GM19395 (cell line): ENCODE data around the gene DCAF12.
"Not testable (repeated sequence)": the region's sequence is repeated elsewhere in the genome, so short reads cannot be mapped to it uniquely, and the experiment has no call there.

Experiments used
- ATAC-seq: cut with Tn5 transposase; IDR thresholded peaks from one replicate; pipeline ENCODE4 v1.9.1; 2021; ENCODE audit warnings: mild to moderate bottlenecking, moderate library complexity; ENCODE audit not compliant: unreplicated experiment

DCAF12 gene

GRCh38 chr9:34126207-34127034 is at the start of gene DCAF12:
TSS of gene DCAF12 (minus strand) at chr9:34126698. CDS start at chr9:34126431, 267 bp downstream.
- ATAC-seq = peak; percentile 81

- no peak for ATAC-seq
Measured at GRCh38 chr9:34176089-34176488, 49.6 kb upstream of the DCAF12 start.

- peak; percentile 82 for ATAC-seq
Measured at GRCh38 chr9:34171753-34172535, 45.4 kb upstream of the DCAF12 start.

- no peak for ATAC-seq
Measured at GRCh38 chr9:34170237-34170991, 43.9 kb upstream of the DCAF12 start.

GRCh38 chr9:34169125-34169524 is 42.6 kb upstream of the DCAF12 start:
- no peak for ATAC-seq

- ATAC-seq = no peak
Measured at GRCh38 chr9:34163434-34163833, 36.9 kb upstream of the DCAF12 start.

GRCh38 chr9:34158362-34158869 is 31.9 kb upstream of the DCAF12 start:
- no peak for ATAC-seq

- no peak for ATAC-seq
Measured at GRCh38 chr9:34157898-34158297, 31.4 kb upstream of the DCAF12 start.

GRCh38 chr9:34157318-34157717 is 30.8 kb upstream of the DCAF12 start:
- ATAC-seq = no peak

GRCh38 chr9:34154057-34154456 is 27.6 kb upstream of the DCAF12 start:
- no peak for ATAC-seq

- ATAC-seq = no peak
Measured at GRCh38 chr9:34151398-34151797, 24.9 kb upstream of the DCAF12 start.

GRCh38 chr9:34145165-34145564 is 18.7 kb upstream of the DCAF12 start:
- no peak for ATAC-seq

- no peak for ATAC-seq
Measured at GRCh38 chr9:34143116-34143515, 16.6 kb upstream of the DCAF12 start.

GRCh38 chr9:34140853-34141252 is 14.4 kb upstream of the DCAF12 start:
- ATAC-seq = no peak

- ATAC-seq = no peak
Measured at GRCh38 chr9:34139477-34140146, 13.1 kb upstream of the DCAF12 start.

GRCh38 chr9:34138644-34139043 is 12.1 kb upstream of the DCAF12 start:
- not testable (repeated sequence) for ATAC-seq

- no peak for ATAC-seq
Measured at GRCh38 chr9:34134521-34134920, 8.0 kb upstream of the DCAF12 start.

- ATAC-seq = no peak
Measured at GRCh38 chr9:34133436-34133949, 7.0 kb upstream of the DCAF12 start.

- ATAC-seq = no peak
Measured at GRCh38 chr9:34131571-34131970, 5.1 kb upstream of the DCAF12 start.
